Fibroblast of lung (primary cell): ENCODE data around the gene PUDP. TPM values are rescaled to one million over a fixed set of nuclear protein-coding genes. Genes with fewer than 3 reads are reported as not detected.
A peak's percentile ranks its signal among the peaks of the same experiment; 100 is the strongest.

Experiments used
- DNase-seq, 2 donors: peaks; one replicate each; pipeline versions ENCODE4 v3.0.0 to v3.0.0-alpha.2; 2010; ENCODE audit warnings: low read depth in 2 of 2
- H2AFZ ChIP-seq: 2 replicates; pipeline ENCODE4 v1.5.1; 2012; ENCODE audit warnings: low read length, control low read depth, inconsistent platforms
- H3K27ac ChIP-seq: 2 replicates; pipeline ENCODE4 v1.5.1; 2011; ENCODE audit warnings: low read length, control low read depth; ENCODE audit not compliant: insufficient read depth
- H3K27me3 ChIP-seq: 2 replicates; pipeline ENCODE4 v1.5.1; 2011; ENCODE audit warnings: mild to moderate bottlenecking, low read length; ENCODE audit not compliant: control insufficient read depth, insufficient read depth
- H3K36me3 ChIP-seq: 2 replicates; pipeline ENCODE4 v1.5.1; 2011; ENCODE audit warnings: low read length; ENCODE audit not compliant: control insufficient read depth, insufficient read depth
- H3K4me1 ChIP-seq: 2 replicates; pipeline ENCODE4 v1.5.1; 2011; ENCODE audit warnings: low read length; ENCODE audit not compliant: control insufficient read depth, insufficient read depth; ENCODE audit errors: extremely low read depth
- H3K4me2 ChIP-seq: 2 replicates; pipeline ENCODE4 v1.5.1; 2011; ENCODE audit warnings: low read length, control low read depth; ENCODE audit not compliant: insufficient read depth; ENCODE audit errors: extremely low read depth
- H3K4me3 ChIP-seq, 4 experiments: fragments of 200-600 bp in 1 of 4; sonication (generic) in 1 of 4; replicated peaks in 1 of 4; 2 replicates each; pipeline ENCODE4 v1.5.1; 2011 to 2016; ENCODE audit warnings: low read length in 4 of 4, low read depth in 3 of 4, mild to moderate bottlenecking in 3 of 4, control low read depth in 2 of 4, inconsistent platforms in 1 of 4, mixed read lengths in 1 of 4; ENCODE audit not compliant: insufficient read depth in 1 of 4; ENCODE audit errors: control extremely low read depth in 1 of 4
- H3K79me2 ChIP-seq: 2 replicates; pipeline ENCODE4 v1.5.1; 2012; ENCODE audit warnings: mild to moderate bottlenecking, low read length, inconsistent platforms; ENCODE audit not compliant: control insufficient read depth, insufficient read depth
- H3K9ac ChIP-seq: 2 replicates; pipeline ENCODE4 v1.5.1; 2011; ENCODE audit warnings: mild to moderate bottlenecking, low read length, control low read depth; ENCODE audit not compliant: insufficient read depth
- H3K9me3 ChIP-seq: 2 replicates; pipeline ENCODE4 v1.5.1; 2012; ENCODE audit warnings: low read depth, low read length; ENCODE audit not compliant: control insufficient read depth, insufficient read depth
- H4K20me1 ChIP-seq: 2 replicates; pipeline ENCODE4 v1.5.1; 2011; ENCODE audit warnings: low read length; ENCODE audit not compliant: control insufficient read depth, insufficient read depth; ENCODE audit errors: extremely low read depth
- EZH2 ChIP-seq: IDR thresholded peaks from 2 replicates; pipeline ENCODE4 v1.5.1; 2012; ENCODE audit warnings: low read length, control low read depth, mild to moderate bottlenecking; ENCODE audit errors: missing control alignments
- polyA minus RNA-seq: library from RNA; depleted of rRNA, polyadenylated mRNA; stranded (reverse); fragments of >200 nt; gene quantifications from 2 replicates; pipeline ENCODE4 v1.2.3, GENCODE V29; 2011; ENCODE audit warnings: low replicate concordance
- polyA plus RNA-seq, 2 donors: library from polyadenylated mRNA; depleted of rRNA in 1 of 2; stranded (reverse) in 1 of 2; unstranded in 1 of 2; fragments of >200 nt; gene quantifications; 2 replicates each; pipeline ENCODE4 v1.2.1, GENCODE V29; 2011 to 2012; ENCODE audit warnings: missing spikeins in 1 of 2
- total RNA-seq: library from RNA; depleted of rRNA; stranded (reverse); fragments of >200 nt; gene quantifications from 2 replicates; pipeline ENCODE4 v1.2.1, GENCODE V29; 2014
- TF ChIP-seq, protein P1 (sequence below), 2 donors: IDR thresholded peaks in 1 of 2; conservative IDR thresholded peaks in 1 of 2; 1 replicate in 1 of 2; 2 replicates in 1 of 2; pipeline ENCODE4 v1.5.1; 2011 to 2012; ENCODE audit warnings: low read length in 2 of 2, control low read depth in 1 of 2, inconsistent platforms in 1 of 2, low read depth in 1 of 2, mild to moderate bottlenecking in 1 of 2

PUDP gene
- total RNA-seq (4.1 and 7.6 TPM in 2 replicates), polyA plus RNA-seq (19.8 and 44.8 TPM in 2 replicates), polyA minus RNA-seq (3.2 and 21.6 TPM in 2 replicates)
- 10.7 and 30.1 TPM in 2 replicates for polyA plus RNA-seq (2012)

DNA sequence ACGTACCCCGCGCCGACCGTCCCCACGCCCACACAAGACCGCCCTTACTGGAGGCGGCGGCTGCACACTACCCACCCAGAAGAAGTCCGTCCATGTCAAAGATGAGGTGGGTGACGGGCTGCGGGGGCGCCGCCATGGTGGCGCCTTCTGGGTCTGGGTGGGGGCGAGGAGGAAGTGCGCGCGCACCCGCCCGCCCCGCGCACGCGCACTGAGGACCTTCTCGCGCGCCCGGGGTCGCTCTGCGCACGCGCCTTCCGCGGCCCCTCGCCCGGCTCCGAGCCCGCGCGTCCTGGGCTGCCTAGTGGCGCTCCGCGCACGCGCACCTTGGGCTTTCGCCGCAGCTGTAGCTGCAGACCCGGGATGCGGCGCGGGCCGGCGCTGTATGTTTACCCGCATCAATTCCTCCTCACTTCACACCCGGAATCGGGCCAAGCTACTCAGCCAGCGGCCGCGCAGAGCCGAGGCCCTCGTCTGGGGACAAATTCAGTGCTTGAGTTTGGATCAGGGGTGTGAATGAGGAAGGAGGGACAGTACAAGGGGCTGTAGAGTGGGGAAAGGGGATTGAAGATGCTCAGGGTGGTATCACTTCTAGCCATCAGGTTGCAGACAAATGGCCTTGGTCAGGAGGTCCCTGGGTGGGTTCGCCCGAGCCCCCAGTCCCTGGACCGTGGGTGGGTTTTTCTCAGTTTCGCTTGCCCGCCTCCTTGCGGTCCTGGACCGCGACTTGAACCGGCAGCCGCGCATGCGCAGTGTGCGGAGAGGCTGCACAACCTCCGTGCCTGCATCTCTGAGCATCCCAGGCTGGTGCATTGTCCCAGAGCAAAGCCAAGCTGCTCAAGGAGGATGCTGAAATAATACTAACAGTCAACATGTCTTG lies at the start of gene PUDP:
Gene PUDP, minus strand, starts transcription at position 176 of the 877 bp plus-strand sequence. Its CDS starts 40 bp downstream, at position 136.
- Histone ChIP-seq H4K20me1 (no peaks in the 10 kb centered on the region), H3K9me3 (no peaks in the 10 kb centered on the region), H3K4me3 (peak within 1 kb of the TSS; percentile 82 to 98 (median 90)), H3K27ac (peak within 1 kb of the TSS; percentile 95), H3K9ac (peak within 1 kb of the TSS; percentile 91), H3K27me3 (no peaks in the 10 kb centered on the region), H3K36me3 (no peaks in the 10 kb centered on the region), H3K4me1 (no peaks in the 10 kb centered on the region), H3K79me2 (peaks cover 12% of the 10 kb centered on the region), H2AFZ (peak within 1 kb of the TSS; percentile 99), H3K4me2 (peak within 1 kb of the TSS; percentile 98)
- DNase-seq = peak; percentile 71 to 77
- TF ChIP-seq, protein P1, sequence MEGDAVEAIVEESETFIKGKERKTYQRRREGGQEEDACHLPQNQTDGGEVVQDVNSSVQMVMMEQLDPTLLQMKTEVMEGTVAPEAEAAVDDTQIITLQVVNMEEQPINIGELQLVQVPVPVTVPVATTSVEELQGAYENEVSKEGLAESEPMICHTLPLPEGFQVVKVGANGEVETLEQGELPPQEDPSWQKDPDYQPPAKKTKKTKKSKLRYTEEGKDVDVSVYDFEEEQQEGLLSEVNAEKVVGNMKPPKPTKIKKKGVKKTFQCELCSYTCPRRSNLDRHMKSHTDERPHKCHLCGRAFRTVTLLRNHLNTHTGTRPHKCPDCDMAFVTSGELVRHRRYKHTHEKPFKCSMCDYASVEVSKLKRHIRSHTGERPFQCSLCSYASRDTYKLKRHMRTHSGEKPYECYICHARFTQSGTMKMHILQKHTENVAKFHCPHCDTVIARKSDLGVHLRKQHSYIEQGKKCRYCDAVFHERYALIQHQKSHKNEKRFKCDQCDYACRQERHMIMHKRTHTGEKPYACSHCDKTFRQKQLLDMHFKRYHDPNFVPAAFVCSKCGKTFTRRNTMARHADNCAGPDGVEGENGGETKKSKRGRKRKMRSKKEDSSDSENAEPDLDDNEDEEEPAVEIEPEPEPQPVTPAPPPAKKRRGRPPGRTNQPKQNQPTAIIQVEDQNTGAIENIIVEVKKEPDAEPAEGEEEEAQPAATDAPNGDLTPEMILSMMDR (conservative IDR thresholded peaks at IDR 0.05 in 1 of 2, IDR thresholded peaks at IDR 0.05 in 1 of 2; ENCODE audit: low read depth in 1 of 2, low read length in 2 of 2) = peak; percentile 2 to 13
- no peak for TF ChIP-seq EZH2

DNA sequence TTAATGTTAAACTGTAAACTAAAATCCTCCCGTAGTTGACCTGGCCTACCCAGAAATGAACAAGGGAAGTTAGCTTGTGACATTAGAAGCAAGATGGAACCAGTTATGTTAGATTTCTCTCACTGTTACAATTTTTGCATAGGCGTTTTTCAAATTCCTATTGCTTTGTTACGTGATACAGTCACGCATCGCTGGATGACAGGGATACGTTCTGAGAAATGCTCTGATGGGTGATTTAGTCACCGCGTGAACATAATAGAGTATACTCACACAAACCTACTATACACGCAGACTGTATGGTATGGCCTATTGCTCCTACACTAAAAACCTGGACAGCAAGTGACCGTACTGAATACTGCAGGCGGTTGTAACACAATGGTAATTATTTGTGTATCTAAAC lies 46.7 kb upstream of the PUDP start:
- Histone ChIP-seq H3K4me1 (no peaks in the 10 kb centered on the region), H3K9me3 (no peaks in the 10 kb centered on the region), H3K4me3 (no peak overlapping the region), H3K27ac (no peak overlapping the region), H3K9ac (no peak overlapping the region), H3K79me2 (no peaks in the 10 kb centered on the region), H3K27me3 (no peaks in the 10 kb centered on the region), H2AFZ (no peak overlapping the region), H3K36me3 (no peaks in the 10 kb centered on the region), H3K4me2 (no peak overlapping the region), H4K20me1 (no peaks in the 10 kb centered on the region)
- DNase-seq = no peak
- no peak for TF ChIP-seq EZH2
- TF ChIP-seq, protein P1 (conservative IDR thresholded peaks at IDR 0.05 in 1 of 2, IDR thresholded peaks at IDR 0.05 in 1 of 2; ENCODE audit: low read depth in 1 of 2, low read length in 2 of 2) = no peak

DNA sequence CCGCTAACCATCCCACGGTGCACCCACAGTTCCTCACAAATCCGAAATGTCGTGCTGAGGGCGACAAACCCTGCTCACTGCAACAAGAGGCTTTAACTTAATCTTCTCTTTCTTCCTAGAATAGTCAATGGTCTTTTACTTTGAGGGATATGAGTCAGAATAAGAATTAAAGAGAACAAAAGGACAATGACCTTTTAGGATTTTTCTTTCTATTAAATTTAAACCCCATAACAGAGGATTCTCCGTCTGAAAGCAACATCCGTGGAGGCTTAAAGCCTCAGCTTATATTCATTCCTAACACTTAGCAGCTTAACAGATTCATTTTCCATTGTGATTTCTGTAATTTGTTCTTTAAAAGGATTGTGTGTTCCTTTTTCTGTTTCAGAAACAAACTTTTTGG lies 44.9 kb upstream of the PUDP start:
- Histone ChIP-seq H3K36me3 (no peaks in the 10 kb centered on the region), H2AFZ (no peak overlapping the region), H3K27ac (no peak overlapping the region), H3K4me2 (no peak overlapping the region), H3K27me3 (no peaks in the 10 kb centered on the region), H3K4me1 (no peaks in the 10 kb centered on the region), H3K9me3 (no peaks in the 10 kb centered on the region), H3K9ac (no peak overlapping the region), H3K4me3 (no peak overlapping the region), H4K20me1 (no peaks in the 10 kb centered on the region), H3K79me2 (no peaks in the 10 kb centered on the region)
- no peak for TF ChIP-seq EZH2
- TF ChIP-seq, protein P1 (conservative IDR thresholded peaks at IDR 0.05 in 1 of 2, IDR thresholded peaks at IDR 0.05 in 1 of 2; ENCODE audit: low read depth in 1 of 2, low read length in 2 of 2) = no peak
- DNase-seq = no peak
